GM21619 (cell line): Measurements from ENCODE around the gene MAGEE2.
A peak's percentile ranks its signal among the peaks of the same experiment; 100 is the strongest.
"Not testable (repeated sequence)": the region's sequence is repeated elsewhere in the genome, so short reads cannot be mapped to it uniquely, and the experiment has no call there.

ENCODE experiments used
- ATAC-seq: cut with Tn5 transposase; IDR thresholded peaks from one replicate; pipeline ENCODE4 v1.9.1; 2021; ENCODE audit not compliant: unreplicated experiment

MAGEE2 gene, protein sequence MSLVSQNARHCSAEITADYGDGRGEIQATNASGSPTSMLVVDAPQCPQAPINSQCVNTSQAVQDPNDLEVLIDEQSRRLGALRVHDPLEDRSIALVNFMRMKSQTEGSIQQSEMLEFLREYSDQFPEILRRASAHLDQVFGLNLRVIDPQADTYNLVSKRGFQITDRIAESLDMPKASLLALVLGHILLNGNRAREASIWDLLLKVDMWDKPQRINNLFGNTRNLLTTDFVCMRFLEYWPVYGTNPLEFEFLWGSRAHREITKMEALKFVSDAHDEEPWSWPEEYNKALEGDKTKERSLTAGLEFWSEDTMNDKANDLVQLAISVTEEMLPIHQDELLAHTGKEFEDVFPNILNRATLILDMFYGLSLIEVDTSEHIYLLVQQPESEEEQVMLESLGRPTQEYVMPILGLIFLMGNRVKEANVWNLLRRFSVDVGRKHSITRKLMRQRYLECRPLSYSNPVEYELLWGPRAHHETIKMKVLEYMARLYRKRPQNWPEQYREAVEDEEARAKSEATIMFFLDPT

DNA sequence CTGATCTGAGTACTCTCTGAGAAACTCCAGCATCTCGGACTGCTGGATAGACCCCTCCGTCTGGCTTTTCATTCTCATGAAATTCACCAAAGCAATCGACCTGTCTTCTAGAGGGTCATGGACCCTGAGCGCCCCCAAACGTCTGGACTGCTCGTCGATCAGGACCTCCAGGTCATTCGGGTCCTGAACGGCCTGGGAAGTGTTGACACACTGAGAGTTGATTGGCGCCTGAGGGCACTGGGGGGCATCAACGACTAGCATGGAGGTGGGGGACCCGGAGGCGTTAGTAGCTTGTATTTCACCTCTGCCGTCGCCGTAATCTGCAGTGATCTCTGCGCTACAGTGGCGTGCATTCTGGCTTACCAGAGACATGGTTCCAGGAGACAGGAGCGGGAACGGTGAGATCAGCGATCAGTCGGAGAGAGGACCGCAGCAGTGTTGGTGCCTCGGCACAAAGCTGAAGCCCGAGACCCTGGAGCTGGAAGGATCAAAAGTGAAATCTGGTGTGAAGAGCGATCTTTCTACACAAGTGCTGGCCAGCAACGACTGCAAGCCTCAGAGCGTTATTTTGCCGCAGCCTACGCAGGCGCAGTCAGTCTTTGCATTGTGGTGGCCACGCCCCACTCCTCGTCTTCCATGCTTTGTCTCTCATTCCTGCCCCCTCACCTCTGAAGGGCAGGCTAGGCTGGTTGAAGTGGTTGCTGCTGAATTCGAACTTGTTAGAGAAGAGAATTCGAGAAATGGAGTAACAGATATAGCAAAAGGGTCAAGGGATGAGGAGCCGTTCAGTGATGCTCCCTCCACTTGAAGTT lies at the start of gene MAGEE2:
MAGEE2 (minus strand) TSS at position 575 of the 812 bp plus-strand sequence; CDS start at position 372, 203 bp downstream.
- ATAC-seq: no peak

DNA sequence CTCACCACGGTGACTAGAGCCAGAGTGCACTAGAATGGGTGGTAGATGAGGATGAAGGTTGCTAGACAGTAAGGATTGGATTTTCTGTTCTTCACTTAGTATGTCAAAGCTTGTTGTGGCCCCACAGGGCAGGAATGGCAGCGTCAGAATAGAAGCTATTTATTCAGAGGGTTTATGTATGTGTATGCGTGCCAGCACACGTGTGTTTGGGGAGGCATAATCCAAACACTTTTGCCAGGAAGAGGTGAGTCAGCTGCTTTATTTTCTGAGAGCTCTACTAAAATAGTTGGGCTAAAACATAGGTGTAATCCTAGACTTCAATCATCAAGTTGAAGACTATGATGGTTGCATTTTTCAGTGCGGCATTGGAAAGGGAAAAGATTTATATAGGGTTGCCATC lies 1.2 kb upstream of the MAGEE2 start:
- ATAC-seq: no peak

DNA sequence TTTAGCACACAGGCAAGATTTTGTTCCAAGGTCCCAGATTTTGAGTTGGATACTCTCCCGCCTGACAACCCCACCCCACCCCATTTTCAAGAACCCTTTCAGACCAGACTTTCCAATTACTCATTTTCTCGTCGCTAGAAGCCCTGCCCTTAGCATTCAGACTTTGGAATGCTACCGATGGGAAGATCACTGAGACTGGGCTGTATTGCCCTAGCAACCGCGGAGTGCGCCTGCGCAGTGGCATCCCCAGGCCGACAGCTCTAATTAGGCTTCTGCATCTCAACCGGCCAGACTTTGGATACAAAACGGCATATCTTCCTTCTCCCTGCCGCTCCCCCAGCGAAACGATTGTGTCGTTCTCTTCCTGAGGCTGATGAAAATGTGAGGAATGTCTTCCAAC lies 3.4 kb downstream of the MAGEE2 start:
- no peak for ATAC-seq

DNA sequence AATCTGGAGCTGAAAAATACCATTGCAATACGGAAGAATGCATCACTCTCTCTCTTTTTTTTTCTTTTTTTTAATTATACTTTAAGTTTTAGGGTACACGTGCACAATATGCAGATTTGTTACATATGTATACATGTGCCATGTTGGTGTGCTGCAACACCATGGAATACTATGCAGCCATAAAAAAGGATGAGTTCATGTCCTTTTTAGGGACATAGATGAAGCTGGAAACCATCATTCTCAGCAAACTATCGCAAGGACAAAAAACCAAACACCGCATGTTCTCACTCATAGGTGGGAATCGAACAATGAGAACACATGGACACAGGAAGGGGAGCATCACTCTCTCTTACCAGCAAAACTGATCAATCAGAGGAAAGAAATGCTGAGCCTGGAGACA lies 17.0 kb downstream of the MAGEE2 start:
- not testable (repeated sequence) for ATAC-seq

DNA sequence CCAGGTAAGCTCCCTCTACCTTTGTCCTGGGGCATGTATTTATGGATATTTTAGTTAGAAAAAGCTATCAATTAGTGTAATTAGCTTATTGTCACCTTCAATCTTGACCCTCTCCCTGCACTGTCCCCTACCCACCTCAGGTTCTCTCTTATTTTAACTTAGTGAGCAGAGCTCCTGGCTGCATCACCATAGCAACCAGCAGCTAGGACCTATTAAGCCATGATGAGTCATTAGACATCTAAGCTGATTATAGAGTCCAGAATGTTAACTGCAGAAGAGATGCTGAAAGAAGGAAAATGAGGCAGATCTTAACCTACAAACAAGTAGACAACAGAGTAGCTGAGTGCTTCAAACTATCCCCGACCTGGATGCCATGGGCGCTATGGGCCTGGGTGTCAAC lies 36.6 kb downstream of the MAGEE2 start:
- ATAC-seq: no peak

DNA sequence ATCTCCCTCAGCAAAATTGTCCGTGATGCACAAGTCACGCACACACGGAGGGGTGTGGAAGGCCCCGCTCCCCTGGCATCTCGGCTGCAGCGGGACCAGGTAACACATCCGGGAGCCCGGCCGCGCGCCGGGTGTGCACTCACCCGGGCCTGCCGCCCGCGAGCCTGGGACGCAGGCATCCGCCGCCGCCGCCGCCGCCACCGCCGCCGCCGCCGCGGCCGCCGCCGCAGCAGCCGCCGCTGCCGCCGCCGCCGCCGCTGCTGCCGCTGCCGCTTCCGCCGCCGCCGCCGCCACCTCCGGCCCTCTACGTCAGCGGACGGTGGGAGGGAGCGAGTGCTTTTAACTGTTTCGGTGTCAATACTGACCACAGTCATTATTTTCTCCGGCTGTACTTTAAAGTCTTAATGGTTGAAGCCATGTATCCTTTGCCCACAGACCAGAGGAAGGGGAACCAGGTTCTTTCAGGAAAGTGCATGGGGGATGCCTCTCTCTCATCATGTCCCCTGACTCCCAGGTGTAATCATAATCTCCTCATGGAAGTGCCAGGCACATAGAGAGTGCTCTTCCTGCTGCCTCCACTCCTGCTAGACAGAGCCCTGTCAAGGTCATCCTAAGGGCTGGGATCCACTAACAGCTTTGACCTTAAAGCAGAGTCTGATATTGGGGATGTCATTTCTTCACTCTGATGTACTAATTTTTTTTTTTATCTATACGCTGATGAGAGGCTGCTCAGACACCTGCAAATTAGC lies 38.0 kb downstream of the MAGEE2 start:
- peak; percentile 83 for ATAC-seq
